DOHH2 (cell line): ENCODE results near the gene PPP4R3B.

Source experiments
- CTCF ChIP-seq: fragments of 200-600 bp; sonication (generic); IDR thresholded peaks from one replicate; pipeline ENCODE4 v1.5.1; 2014; ENCODE audit warnings: antibody characterized with exemption, mild to moderate bottlenecking, low read depth, low read length; ENCODE audit not compliant: poor library complexity, severe bottlenecking
- EZH2phosphoT487 ChIP-seq: fragments of 200-600 bp; sonication (generic); IDR thresholded peaks from 2 replicates; pipeline ENCODE4 v1.6.1; 2017; ENCODE audit warnings: borderline replicate concordance, mild to moderate bottlenecking, antibody characterized with exemption, low read length, moderate library complexity, mixed read lengths

DNA sequence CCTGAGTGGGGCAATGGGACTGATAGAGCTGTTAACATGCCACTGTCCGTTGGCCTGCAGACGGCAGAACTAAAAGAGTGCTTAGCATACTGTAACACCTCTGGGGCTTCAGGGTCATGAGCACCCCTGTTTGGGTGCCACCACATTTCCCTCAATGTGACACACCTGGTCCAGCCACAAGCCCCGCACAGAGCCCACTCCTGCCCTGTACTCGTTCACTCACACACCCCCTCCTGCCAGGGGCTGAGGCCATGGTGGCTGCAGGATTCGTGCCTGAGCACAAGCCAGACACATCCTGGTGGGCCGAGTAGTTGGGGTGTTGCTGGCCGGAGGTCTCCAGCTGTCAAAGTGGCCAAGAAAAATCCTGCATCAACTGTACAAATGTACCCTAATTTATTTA is 4.4 kb upstream of the PPP4R3B start:
- TF ChIP-seq CTCF (no peak), EZH2phosphoT487 (no peak)
